ENCODE measurements around the gene ZNF385C. TPM values are rescaled to one million over a fixed set of nuclear protein-coding genes. Genes with fewer than 3 reads are reported as not detected.
"Not testable (repeated sequence)": the region's sequence is repeated elsewhere in the genome, so short reads cannot be mapped to it uniquely, and the experiment has no call there.

Gene ZNF385C, protein sequence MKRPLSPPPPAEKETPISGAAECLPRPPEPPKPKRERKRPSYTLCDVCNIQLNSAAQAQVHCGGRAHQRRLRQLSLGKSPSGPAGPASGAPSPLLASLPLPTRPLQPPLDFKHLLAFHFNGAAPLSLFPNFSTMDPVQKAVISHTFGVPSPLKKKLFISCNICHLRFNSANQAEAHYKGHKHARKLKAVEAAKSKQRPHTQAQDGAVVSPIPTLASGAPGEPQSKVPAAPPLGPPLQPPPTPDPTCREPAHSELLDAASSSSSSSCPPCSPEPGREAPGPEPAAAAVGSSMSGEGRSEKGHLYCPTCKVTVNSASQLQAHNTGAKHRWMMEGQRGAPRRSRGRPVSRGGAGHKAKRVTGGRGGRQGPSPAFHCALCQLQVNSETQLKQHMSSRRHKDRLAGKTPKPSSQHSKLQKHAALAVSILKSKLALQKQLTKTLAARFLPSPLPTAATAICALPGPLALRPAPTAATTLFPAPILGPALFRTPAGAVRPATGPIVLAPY
- total RNA-seq = 10 to 100 TPM in 1 of 2 donors, 1 to 10 TPM in 1; 2.3 to 11.8 TPM

DNA sequence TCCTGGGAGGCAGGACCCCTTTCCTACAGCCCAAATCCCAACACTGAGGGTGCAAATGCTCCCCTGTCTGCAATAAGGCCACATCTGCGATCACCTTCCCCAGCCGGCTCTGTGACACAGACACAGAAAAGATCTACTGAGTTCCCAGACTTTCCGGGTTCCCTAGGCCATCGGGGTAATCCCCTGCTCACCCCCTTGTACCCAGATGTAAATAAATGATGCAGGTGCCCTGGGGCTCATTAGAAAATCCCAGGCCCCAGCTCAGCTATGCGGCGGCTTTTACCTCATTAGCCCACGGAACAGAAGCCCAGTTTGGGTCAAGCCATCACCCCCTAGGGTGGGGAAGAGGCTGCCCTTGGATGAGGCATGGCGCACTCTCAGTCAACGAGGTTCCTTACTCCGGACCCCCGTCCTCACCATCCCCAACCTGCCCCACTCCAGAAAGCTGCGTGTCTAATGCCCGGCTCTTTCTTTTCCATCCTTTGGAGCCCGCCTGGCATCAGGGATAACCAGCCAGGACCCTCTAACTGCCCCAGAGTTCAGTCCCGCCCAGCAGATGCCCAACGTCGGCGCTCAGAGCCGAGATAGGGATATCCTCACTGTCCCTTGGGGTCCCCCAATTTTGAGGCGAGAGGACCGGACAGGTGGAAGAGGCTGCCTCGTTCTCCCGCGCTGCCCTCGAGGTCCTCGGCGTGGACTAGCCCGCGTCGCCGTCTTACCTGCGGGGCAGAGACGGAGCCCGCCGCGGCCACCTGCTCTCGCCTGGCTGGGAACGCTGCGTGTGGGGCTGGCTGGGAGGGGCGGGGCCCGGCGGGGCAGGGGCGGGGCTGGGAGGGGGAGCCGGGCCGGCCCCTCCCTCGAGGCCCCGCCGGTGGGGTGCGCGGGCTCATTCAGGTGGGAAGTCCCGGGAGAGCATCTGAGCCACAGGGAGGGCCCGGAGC, at the start of gene ZNF385C:
Gene ZNF385C (minus strand): TSS at position 783 of the 941 bp plus-strand sequence. CDS start 35,417 bp downstream, outside the sequence.
- no peaks in the 10 kb centered on the region for H3K4me1 ChIP-seq (replicated peaks)
- no peaks in the 10 kb centered on the region for H3K27me3 ChIP-seq (replicated peaks; ENCODE audit: insufficient read depth)
- DNase-seq (ENCODE audit: low spot score) = no peak
- no peaks in the 10 kb centered on the region for H3K9me3 ChIP-seq
- intact Hi-C loops (cut with DNase I) = no loop called here
- 14% methylated on average over 44 of the region's 52 CpGs for WGBS
- H3K4me3 ChIP-seq = peak within 1 kb of the TSS in 1 of 2 donors; percentile 1
- no peak for TF ChIP-seq POLR2AphosphoS5 (IDR thresholded peaks at IDR 0.05)
- TF ChIP-seq POLR2A (IDR thresholded peaks at IDR 0.05) = no peak
- no peak for TF ChIP-seq CTCF (IDR thresholded peaks at IDR 0.05)
- no peaks in the 10 kb centered on the region for H3K36me3 ChIP-seq
- H3K27ac ChIP-seq = no peak within 1 kb of the TSS

- intact Hi-C loops (cut with DNase I) = no loop called here
- Histone ChIP-seq H3K9me3 (no peaks in the 10 kb centered on the region), H3K27ac (no peak overlapping the region), H3K36me3 (no peaks in the 10 kb centered on the region), H3K27me3 (replicated peaks; ENCODE audit: insufficient read depth) (no peaks in the 10 kb centered on the region), H3K4me3 (no peak overlapping the region), H3K4me1 (replicated peaks) (peaks cover 2% of the 10 kb centered on the region)
- 89% methylated on average over 13 of the region's 13 CpGs for WGBS
- no peak for DNase-seq (ENCODE audit: low spot score)
- no peak for TF ChIP-seq POLR2A (IDR thresholded peaks at IDR 0.05)
- no peak for TF ChIP-seq CTCF (IDR thresholded peaks at IDR 0.05)
- no peak for TF ChIP-seq POLR2AphosphoS5 (IDR thresholded peaks at IDR 0.05)
These were observed 48.8 kb upstream of the ZNF385C start for GRCh38 chr17:42146911-42147607.

DNA sequence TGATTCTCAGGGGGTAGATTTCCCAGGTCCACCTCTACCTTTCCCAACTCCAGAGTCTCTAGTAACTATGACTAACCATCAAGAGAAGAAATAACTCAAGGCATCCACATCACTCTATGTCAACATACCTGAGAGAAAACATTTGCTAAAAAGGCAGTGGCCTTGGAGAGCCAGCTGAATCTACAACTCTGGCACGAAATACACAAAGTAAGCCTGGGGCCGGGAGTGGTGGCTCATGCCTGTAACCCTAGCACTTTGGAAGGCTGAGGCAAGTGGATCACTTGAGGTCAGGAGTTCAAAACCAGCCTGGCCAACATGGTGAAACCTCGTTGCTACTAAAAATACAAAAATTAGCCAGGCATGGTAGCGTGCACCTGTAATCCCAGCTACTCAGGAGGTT, 44.9 kb upstream of the ZNF385C start:
- DNase-seq (ENCODE audit: low spot score); H3K36me3 ChIP-seq; H3K27me3 ChIP-seq (replicated peaks; ENCODE audit: insufficient read depth); intact Hi-C loops (cut with DNase I); H3K4me1 ChIP-seq (replicated peaks); H3K9me3 ChIP-seq; H3K4me3 ChIP-seq; H3K27ac ChIP-seq: not testable (repeated sequence)
- WGBS = 73% methylated on average over 4 of the region's 4 CpGs

- TF ChIP-seq POLR2A (IDR thresholded peaks at IDR 0.05) = no peak
- no peak for TF ChIP-seq POLR2AphosphoS5 (IDR thresholded peaks at IDR 0.05)
- TF ChIP-seq CTCF (IDR thresholded peaks at IDR 0.05) = no peak
- DNase-seq (ENCODE audit: low spot score) = no peak
- Histone ChIP-seq H3K9me3 (no peaks in the 10 kb centered on the region), H3K27ac (no peak overlapping the region), H3K4me3 (no peak overlapping the region), H3K27me3 (replicated peaks; ENCODE audit: insufficient read depth) (no peaks in the 10 kb centered on the region), H3K36me3 (no peaks in the 10 kb centered on the region), H3K4me1 (replicated peaks) (peaks cover 6% of the 10 kb centered on the region)
- intact Hi-C loops (cut with DNase I) = no loop called here
- WGBS = 38% methylated on average over 7 of the region's 7 CpGs
These were observed 44.2 kb upstream of the ZNF385C start for GRCh38 chr17:42142371-42142896.

Measured in prostate gland (tissue), 2 donors.